Gastrocnemius medialis (tissue), 4 donors: ENCODE data around the gene PPFIBP1. TPM values are rescaled to one million over a fixed set of nuclear protein-coding genes. Genes with fewer than 3 reads are reported as not detected.

ENCODE experiments used
- ATAC-seq, 2 donors: fragments of 150-250 bp; one replicate each; pipeline ENCODE4 v1.9.1; 2016
- DNase-seq, 2 donors: peaks; one replicate each; pipeline ENCODE4 v3.0.0-alpha.2; 2019
- H3K27ac ChIP-seq, 4 donors: fragments of 200-600 bp; sonication (generic); 1 replicate in 1 of 4; 2 replicates in 3 of 4; pipeline ENCODE4 v1.5.1; 2016 to 2018; ENCODE audit warnings: mild to moderate bottlenecking in 2 of 4, moderate library complexity in 1 of 4
- H3K27me3 ChIP-seq, 3 donors: fragments of 200-600 bp; sonication (generic) in 2 of 3; 1 replicate in 1 of 3; 2 replicates in 2 of 3; pipeline versions ENCODE4 v1.5.1 to v1.6.0; 2016 to 2019; ENCODE audit warnings: mild to moderate bottlenecking in 1 of 3, moderate library complexity in 1 of 3
- H3K36me3 ChIP-seq, 2 donors: fragments of 200-600 bp; sonication (generic) in 1 of 2; one replicate each; pipeline ENCODE4 v1.5.1; 2017 to 2018
- H3K4me1 ChIP-seq, 2 donors: fragments of 200-600 bp; sonication (generic) in 1 of 2; one replicate each; pipeline ENCODE4 v1.5.1; 2016 to 2017; ENCODE audit warnings: mild to moderate bottlenecking in 2 of 2
- H3K4me3 ChIP-seq, 4 donors: fragments of 200-600 bp; sonication (generic) in 3 of 4; 1 replicate in 1 of 4; 2 replicates in 3 of 4; pipeline ENCODE4 v1.5.1; 2016 to 2019; ENCODE audit warnings: mild to moderate bottlenecking in 2 of 4
- H3K9me3 ChIP-seq, 3 donors: fragments of 200-600 bp; sonication (generic) in 2 of 3; 1 replicate in 1 of 3; 2 replicates in 2 of 3; pipeline ENCODE4 v1.5.1; 2016 to 2019
- POLR2A ChIP-seq, 2 donors: fragments of 450-650 bp; IDR thresholded peaks; one replicate each; pipeline ENCODE4 v1.6.1; 2017; ENCODE audit warnings: antibody characterized with exemption in 2 of 2, mild to moderate bottlenecking in 2 of 2, moderate library complexity in 2 of 2
- in situ Hi-C, 4 donors: fragments of 200-750 bp; cut with MboI; loops; one replicate each; pipeline versions ENCODE4 v1.15.0 to v1.8.0; 2017; ENCODE audit warnings: low sequenced_read_pairs in 4 of 4
- intact Hi-C: fragments of 100-400 bp; cut with DNase I; formaldehyde crosslinking; loops from one replicate; pipeline ENCODE4 v1.15.1; 2023; ENCODE audit warnings: low total_unique reads
- total RNA-seq, 4 donors: library from RNA; depleted of rRNA; stranded (reverse); fragments of >200 nt; gene quantifications; one replicate each; pipeline versions ENCODE4 v1.1.0 to v1.2.3, GENCODE V29; 2016
- TF ChIP-seq, protein P1 (sequence below), 5 experiments: fragments of 450-650 bp in 3 of 5; fragments of 200-600 bp in 2 of 5; sonication (generic) in 2 of 5; IDR thresholded peaks in 4 of 5; conservative IDR thresholded peaks in 1 of 5; 1 replicate in 4 of 5; 2 replicates in 1 of 5; pipeline ENCODE4 v1.5.1; 2016 to 2019; ENCODE audit warnings: antibody characterized with exemption in 5 of 5, mild to moderate bottlenecking in 3 of 5, moderate library complexity in 3 of 5

The PPFIBP1 gene
- total RNA-seq, 4 donors from 2014 or later = 18.3 to 33.2 (median 27.4) TPM

DNA sequence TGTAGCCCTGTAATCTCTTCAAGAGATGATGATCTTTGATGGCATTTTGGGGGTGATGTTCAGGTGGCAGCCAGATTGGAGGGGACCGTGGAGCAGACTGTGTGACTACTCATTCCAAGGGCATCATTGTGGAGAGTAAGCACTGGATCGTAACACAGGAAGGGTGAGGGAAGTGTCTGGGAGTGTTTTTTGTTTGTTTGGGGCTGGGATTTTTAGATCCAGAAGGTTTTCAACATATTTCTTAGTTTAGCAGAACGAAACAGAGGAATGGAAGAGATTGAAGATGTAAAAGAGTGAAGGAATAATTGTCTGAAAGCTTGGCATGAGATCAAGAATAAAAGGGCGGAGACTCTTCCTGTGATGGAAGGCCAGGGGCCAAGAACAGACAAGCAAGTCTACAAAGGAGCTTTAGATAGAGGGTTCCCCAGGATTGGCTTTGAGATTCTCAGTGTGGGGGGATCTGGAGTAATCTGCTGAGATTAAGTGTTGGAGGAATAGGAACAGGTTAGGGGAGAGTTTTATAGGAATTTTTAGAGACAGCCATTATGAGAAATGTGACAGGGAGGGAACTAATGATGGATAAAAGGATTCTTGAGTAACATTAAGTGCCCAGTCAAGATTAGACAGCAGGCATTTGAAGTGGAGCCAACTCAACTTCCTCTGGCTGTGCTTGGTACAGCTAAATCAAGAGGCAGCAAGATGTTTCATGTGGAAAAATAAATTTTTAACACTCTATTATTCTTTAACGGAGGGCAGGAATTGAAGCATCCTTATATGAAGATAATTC, 92.5 kb downstream of the PPFIBP1 start:
- Histone ChIP-seq H3K4me1 (peaks cover 10 to 23% of the 10 kb centered on the region in 2 donors), H3K27ac (no peak overlapping the region), H3K36me3 (no peaks in the 10 kb centered on the region), H3K27me3 (no peaks in the 10 kb centered on the region), H3K9me3 (no peaks in the 10 kb centered on the region), H3K4me3 (no peak overlapping the region)
- in situ Hi-C loops = no loop called here
- ATAC-seq = no peak
- no peak for TF ChIP-seq POLR2A (IDR thresholded peaks at IDR 0.05)
- TF ChIP-seq, protein P1, sequence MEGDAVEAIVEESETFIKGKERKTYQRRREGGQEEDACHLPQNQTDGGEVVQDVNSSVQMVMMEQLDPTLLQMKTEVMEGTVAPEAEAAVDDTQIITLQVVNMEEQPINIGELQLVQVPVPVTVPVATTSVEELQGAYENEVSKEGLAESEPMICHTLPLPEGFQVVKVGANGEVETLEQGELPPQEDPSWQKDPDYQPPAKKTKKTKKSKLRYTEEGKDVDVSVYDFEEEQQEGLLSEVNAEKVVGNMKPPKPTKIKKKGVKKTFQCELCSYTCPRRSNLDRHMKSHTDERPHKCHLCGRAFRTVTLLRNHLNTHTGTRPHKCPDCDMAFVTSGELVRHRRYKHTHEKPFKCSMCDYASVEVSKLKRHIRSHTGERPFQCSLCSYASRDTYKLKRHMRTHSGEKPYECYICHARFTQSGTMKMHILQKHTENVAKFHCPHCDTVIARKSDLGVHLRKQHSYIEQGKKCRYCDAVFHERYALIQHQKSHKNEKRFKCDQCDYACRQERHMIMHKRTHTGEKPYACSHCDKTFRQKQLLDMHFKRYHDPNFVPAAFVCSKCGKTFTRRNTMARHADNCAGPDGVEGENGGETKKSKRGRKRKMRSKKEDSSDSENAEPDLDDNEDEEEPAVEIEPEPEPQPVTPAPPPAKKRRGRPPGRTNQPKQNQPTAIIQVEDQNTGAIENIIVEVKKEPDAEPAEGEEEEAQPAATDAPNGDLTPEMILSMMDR (IDR thresholded peaks at IDR 0.05 in 4 of 5, conservative IDR thresholded peaks at IDR 0.05 in 1 of 5) = no peak
- intact Hi-C loops = no loop called here
- DNase-seq = no peak

DNA sequence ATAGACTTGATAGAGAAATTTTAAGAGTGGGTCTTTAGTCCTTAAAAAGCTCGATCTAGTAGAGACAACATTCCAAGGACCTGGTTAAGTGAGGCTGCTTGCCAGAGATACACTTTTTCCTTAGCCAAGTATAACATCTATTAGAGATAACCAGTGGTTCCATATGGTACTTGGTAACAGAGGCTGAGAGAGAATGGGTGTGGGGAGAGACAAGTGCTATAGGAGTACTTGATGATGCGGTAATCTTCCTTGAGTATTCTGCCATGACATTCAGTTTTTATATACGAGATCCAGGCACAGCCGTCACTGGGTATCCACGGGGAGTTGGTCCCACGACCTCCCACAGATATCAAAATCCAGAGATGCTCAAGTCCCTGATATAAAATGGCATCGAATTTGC, 94.8 kb downstream of the PPFIBP1 start:
- peaks cover 10 to 23% of the 10 kb centered on the region in 2 donors for H3K4me1 ChIP-seq
- no peaks in the 10 kb centered on the region for H3K9me3 ChIP-seq
- in situ Hi-C loops (no loop called here), intact Hi-C loops (no loop called here)
- TF ChIP-seq, protein P1 (IDR thresholded peaks at IDR 0.05 in 4 of 5, conservative IDR thresholded peaks at IDR 0.05 in 1 of 5) = no peak
- TF ChIP-seq POLR2A (IDR thresholded peaks at IDR 0.05) = no peak
- DNase-seq = no peak
- no peak overlapping the region for H3K27ac ChIP-seq
- no peaks in the 10 kb centered on the region for H3K27me3 ChIP-seq
- no peak for ATAC-seq
- no peaks in the 10 kb centered on the region for H3K36me3 ChIP-seq
- no peak overlapping the region for H3K4me3 ChIP-seq

DNA sequence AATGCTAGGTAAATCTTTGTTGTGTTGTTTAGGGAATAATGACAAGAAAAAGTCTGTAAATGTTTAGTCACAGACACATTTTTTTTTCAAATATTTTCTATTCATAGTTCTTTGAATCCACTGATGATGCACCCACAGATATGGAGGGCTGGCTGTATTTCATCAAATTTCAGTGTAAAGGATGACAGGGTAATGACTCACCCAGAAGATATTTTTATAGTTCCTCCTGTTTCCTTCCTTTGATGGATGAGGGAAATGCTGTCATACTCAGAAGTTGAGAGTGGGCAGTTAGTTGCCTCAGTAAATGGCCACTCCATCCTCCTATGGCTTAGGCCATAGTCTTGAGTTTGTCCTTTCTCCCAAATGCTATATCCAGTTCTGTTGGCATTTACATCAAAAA, 95.3 kb downstream of the PPFIBP1 start:
- Histone ChIP-seq H3K4me3 (no peak overlapping the region), H3K36me3 (no peaks in the 10 kb centered on the region), H3K4me1 (peaks cover 10 to 23% of the 10 kb centered on the region in 2 donors), H3K27ac (no peak overlapping the region), H3K9me3 (no peaks in the 10 kb centered on the region), H3K27me3 (no peaks in the 10 kb centered on the region)
- ATAC-seq = no peak
- TF ChIP-seq POLR2A (IDR thresholded peaks at IDR 0.05) = no peak
- TF ChIP-seq, protein P1 (IDR thresholded peaks at IDR 0.05 in 4 of 5, conservative IDR thresholded peaks at IDR 0.05 in 1 of 5) = no peak
- in situ Hi-C loops (no loop called here), intact Hi-C loops (no loop called here)
- DNase-seq = no peak

DNA sequence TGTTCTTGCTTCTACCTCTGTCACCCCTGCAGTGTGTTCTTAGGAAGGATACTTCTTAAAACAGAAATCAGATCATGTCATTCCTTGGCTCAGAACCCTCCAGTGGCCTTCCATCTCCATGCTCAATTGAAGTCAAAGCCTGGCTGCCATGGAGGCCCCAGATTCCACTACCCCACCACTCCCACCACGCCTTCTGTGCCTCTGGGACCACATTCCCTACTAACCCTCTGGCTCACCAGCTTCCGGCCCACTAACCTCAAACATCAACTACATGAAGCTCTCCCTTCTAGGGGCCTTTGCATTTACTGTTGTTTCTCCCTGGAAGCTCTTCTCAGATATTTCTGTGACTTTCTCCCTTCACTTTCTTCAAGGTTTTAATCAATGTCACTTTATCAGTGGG, 96.1 kb downstream of the PPFIBP1 start:
- intact Hi-C loops (no loop called here), in situ Hi-C loops (no loop called here)
- Histone ChIP-seq H3K4me1 (peaks cover 10 to 22% of the 10 kb centered on the region in 2 donors), H3K27ac (no peak overlapping the region), H3K9me3 (no peaks in the 10 kb centered on the region), H3K27me3 (no peaks in the 10 kb centered on the region), H3K36me3 (no peaks in the 10 kb centered on the region), H3K4me3 (no peak overlapping the region)
- no peak for DNase-seq
- no peak for ATAC-seq
- TF ChIP-seq, protein P1 (IDR thresholded peaks at IDR 0.05 in 4 of 5, conservative IDR thresholded peaks at IDR 0.05 in 1 of 5) = no peak
- no peak for TF ChIP-seq POLR2A (IDR thresholded peaks at IDR 0.05)
